NCI-H524 treated with DMSO at 0.1 percent for 48 hours (cell line): ENCODE data around the gene LINGO4.

ENCODE experiments used
- DNase-seq: peaks from one replicate; lab custom pipeline; 2025; lab: John Stamatoyannopoulos, UW

Gene LINGO4

GRCh38 chr1:151805066-151805820, at the start of gene LINGO4:
Gene LINGO4 (minus strand): TSS chr1:151805419. CDS start chr1:151802704, 2,715 bp downstream.
- no peak for DNase-seq

- no peak for DNase-seq
These were observed 49.4 kb upstream of the LINGO4 start for GRCh38 chr1:151854658-151855057.

- no peak for DNase-seq
These were observed 48.3 kb upstream of the LINGO4 start, which contains the start of gene THEM5 for GRCh38 chr1:151853411-151853943. Gene THEM5 (minus strand): TSS chr1:151853712. CDS start chr1:151853565, 147 bp downstream.

GRCh38 chr1:151852733-151853132, 47.5 kb upstream of the LINGO4 start:
- DNase-seq = no peak

GRCh38 chr1:151851886-151852285, 46.7 kb upstream of the LINGO4 start:
- DNase-seq = no peak

- DNase-seq = no peak
These were observed 44.7 kb upstream of the LINGO4 start for GRCh38 chr1:151849871-151850270.

- no peak for DNase-seq
These were observed 43.9 kb upstream of the LINGO4 start for GRCh38 chr1:151849126-151849525.

GRCh38 chr1:151847867-151848596, 42.8 kb upstream of the LINGO4 start:
- DNase-seq = no peak

GRCh38 chr1:151846686-151847237, 41.5 kb upstream of the LINGO4 start:
- no peak for DNase-seq

- no peak for DNase-seq
These were observed 40.9 kb upstream of the LINGO4 start for GRCh38 chr1:151846062-151846568.

- no peak for DNase-seq
These were observed 38.2 kb upstream of the LINGO4 start for GRCh38 chr1:151843398-151843797.

- no peak for DNase-seq
These were observed 35.9 kb upstream of the LINGO4 start for GRCh38 chr1:151841141-151841540.

- no peak for DNase-seq
These were observed 35.2 kb upstream of the LINGO4 start for GRCh38 chr1:151840421-151840820.

- DNase-seq = no peak
These were observed 34.5 kb upstream of the LINGO4 start, which contains the start of gene C2CD4D for GRCh38 chr1:151839457-151840403. Gene C2CD4D (minus strand): TSS chr1:151839820. CDS start chr1:151838989, 831 bp downstream.

- no peak for DNase-seq
These were observed 33.8 kb upstream of the LINGO4 start for GRCh38 chr1:151839082-151839412.

GRCh38 chr1:151838222-151839081, 33.2 kb upstream of the LINGO4 start:
- DNase-seq = no peak

GRCh38 chr1:151837884-151838221, 32.6 kb upstream of the LINGO4 start:
- no peak for DNase-seq

GRCh38 chr1:151837197-151837596, 32.0 kb upstream of the LINGO4 start:
- no peak for DNase-seq

GRCh38 chr1:151835596-151835995, 30.4 kb upstream of the LINGO4 start:
- DNase-seq = no peak

GRCh38 chr1:151834239-151834638, 29.0 kb upstream of the LINGO4 start:
- DNase-seq = no peak
